Fibroblast of peridontal ligament (primary cell): ENCODE measurements around the gene BTNL8.
"Not testable (repeated sequence)": the region's sequence is repeated elsewhere in the genome, so short reads cannot be mapped to it uniquely, and the experiment has no call there.

Experiments used
- DNase-seq: peaks from one replicate; pipeline ENCODE4 v3.0.0-alpha.2; 2010; ENCODE audit errors: extremely low read depth

The BTNL8 gene

DNA sequence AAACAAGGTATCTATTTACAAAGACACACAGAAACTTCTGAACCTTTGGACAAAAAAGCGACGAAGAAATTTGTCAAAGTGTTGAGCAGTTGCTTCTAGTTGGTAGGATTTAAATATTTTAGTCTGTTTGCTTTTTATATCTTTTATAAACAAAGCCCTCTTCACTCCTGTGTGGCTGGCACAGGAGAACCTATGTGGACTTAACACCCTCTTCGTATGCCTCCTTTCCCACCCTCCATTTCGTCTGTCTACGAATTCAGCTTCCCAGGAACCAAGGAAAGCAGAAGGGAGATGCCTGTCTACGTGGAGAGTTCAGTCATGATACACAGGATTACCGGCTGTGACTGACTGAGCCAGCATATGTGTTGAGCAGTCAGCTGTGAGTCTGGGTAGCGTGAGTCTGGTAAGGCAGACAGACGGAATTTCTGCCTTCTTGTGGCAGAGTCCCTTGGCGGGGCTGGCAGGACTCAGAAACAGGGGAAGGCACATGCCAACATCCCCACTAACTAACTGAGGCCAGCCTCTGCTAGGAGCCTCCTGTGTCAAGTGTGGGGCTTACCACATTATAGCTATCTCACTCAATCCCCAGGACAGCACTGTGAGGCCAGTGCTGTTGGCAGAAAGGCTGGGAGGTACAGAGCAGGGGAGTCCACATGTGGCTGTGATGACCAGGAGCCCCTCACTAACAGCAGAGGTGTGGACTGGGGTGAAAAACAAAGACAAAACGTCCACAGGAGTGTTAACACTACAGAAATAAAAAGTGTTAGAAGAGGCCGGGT lies 24.0 kb upstream of the BTNL8 start:
- no peak for DNase-seq

DNA sequence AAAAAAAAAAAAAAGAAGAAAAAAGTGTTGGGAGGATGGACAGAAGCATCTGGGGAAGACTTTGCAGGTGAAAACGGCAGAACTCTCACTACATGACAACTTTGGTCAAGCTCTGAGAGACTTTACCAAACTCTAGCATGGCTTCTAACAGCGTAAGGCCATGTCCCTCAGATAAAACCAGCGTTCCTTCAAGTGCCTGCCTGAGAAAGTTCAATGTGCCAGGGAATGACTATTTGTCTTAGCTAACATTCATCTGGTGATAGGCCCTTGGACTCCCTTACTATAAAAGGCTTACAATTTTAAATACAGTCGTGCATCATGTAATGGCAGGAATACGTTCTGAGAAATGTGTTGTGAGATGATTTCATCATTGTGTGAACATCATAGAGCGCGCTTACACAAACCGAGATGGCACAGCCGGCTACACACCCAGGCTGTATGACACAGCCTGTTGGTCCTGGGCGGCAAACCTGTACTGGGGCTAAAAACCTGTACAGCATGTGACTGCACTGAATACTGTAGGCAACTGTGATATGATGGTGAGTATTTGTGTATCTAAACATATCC lies 23.0 kb upstream of the BTNL8 start:
- DNase-seq, result no peak

DNA sequence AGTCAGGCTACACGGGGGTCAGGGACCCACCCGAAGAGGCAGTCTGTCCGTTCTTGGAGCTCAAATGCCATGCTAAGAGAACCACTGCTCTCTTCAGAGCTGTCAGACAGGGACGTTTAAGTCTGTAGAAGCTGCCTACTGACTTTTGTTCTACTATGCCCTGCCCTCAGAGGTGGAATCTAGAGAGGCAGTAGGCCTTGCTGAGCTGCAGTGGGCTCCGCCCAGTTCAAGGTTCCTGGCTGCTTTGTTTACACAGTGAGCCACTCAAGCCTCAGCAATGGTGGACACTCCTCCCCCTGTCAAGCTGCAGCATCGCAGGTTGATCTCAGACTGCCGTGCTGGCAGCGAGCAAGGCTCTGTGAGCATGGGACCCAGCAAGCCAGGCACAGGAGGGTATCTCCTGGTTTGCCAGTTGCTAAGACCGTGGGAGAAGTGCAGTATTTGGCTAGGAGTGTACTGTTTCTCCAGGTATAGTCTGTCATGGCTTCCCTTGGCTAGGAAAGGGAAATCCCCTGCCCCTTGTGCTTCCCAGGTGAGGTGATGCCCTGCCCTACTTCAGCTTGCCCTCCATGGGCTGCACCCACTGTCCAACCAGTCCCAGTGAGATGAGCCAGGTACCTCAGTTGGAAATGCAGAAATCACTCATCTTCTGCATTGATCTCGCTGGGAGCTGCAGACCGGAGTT lies 13.0 kb upstream of the BTNL8 start:
- DNase-seq, result not testable (repeated sequence)

DNA sequence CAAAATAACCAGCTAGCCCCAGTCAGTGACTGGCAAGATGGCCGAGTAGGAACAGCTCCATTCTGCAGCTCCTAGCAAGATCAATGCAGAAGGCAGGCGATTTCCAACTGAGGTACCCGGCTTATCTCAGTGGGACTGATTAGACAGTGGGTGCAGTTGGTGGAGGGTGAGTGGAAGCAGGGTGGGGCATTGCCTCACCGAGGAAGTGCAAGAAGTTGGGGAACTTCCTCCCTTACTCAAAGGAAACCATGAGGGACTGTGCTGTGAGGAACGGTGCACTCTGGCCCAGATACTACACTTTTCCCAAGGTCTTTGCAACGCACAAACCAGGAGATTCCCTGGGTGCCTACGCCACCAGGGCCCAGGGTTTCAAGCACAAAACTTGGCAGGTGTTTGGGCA lies 9.6 kb upstream of the BTNL8 start:
- no peak for DNase-seq

DNA sequence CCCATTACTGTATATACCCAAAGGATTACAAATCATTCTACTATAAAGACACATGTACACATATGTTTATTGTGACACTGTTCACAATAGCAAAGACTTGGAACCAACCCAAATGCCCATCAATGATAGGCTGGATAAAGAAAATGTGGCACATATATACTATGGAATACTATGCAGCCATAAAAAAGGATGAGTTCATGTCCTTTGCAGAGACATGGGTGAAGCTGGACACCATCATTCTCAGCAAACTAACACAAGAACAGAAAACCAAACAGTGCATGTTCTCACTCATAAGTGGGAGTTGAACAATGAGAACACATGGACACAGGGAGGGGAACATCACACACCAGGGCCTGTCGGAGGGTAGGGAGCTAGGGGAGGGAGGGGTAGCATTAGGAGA lies 3.6 kb upstream of the BTNL8 start:
- not testable (repeated sequence) for DNase-seq

DNA sequence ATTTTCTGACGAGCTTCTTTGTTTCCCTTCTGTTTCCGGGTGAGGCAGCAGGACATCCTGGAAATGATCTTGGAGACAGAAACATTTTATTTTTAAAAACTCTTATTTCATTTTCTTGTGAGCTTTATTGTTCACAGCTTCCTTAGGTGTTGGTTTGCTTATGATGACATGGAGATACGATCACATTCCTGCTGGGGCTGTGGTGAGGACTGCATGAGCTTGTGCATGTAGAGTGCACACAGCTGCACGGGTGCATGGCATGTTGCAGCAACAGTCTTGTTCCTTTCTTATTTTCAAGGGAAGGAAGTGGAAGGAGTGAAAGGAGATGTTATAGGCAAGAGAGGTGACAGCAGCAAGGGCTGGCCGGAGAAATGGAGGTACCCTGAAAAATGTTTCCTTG lies 1.2 kb downstream of the BTNL8 start:
- no peak for DNase-seq

DNA sequence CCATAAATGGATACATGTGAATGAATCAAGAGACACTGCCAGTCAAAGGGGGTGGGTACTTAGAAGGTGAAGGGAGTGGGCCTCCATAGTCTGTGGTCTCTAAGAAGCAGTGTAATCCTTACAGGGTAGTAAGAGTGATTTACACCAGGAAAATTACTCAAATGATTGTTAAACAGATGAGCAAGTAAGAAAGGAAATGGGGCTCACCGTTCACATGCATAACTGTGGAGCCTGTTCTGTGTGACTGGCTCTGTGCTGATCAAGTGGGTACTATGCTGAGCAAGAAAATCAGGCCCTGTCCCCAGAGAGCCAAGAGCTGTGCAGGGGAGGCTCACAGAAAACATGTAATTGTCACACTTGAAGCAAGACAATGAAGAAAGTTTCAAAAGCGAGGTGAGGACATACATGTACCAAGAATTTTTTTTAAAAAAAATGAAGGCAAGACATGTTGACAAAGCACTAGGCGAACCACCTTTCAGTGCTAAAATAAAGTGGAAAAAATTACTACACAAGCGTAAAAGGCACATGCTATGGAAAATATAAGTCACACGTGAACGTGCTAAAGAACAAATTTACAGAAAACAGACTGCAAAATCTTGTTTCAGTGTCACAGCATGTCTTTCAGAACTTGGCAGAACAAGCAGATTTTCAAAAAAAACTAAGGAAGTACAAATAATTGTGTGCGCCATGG lies 2.5 kb downstream of the BTNL8 start:
- DNase-seq, result no peak

DNA sequence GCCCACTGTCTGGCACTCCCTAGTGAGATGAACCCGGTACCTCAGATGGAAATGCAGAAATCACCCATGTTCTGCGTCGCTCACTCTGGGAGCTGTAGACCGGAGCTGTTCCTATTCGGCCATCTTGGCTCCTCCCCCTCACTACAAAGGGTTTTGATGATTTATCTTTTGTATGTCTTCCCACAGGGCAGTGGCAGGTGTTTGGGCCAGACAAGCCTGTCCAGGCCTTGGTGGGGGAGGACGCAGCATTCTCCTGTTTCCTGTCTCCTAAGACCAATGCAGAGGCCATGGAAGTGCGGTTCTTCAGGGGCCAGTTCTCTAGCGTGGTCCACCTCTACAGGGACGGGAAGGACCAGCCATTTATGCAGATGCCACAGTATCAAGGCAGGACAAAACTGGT lies 9.4 kb downstream of the BTNL8 start:
- no peak for DNase-seq

DNA sequence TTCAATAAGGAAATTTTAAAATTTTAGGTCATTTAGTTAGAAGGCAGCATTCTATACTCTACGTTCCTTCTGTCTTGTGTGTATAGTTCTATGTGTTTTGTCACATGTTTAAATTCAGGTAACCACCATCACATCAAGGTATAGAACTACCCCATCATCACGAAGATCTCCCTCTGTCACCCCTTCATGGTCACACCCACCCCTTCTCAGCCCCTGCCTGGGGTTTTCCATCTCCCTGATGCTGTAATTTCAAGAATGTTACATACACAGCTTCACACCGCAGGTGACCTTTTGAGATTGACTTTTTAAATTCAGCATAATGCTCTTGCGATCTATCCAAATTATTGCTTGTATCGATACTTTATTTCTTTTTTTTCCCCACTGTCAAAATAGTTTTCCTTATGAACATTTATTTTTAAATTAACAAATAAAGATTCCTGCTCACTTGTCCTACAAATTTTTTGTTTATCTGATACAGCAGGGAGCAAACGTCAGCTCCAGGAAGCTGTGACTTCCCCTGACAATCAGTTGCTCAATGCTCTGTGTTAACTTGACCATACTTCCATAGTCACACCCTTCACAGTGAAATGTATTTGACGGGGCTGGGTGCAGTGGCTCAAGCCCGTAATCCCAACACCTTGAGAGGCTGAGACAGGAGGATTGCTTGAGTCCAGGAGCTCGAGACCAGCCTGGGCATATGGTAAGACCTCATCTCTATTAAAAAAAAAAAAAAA lies 10.2 kb downstream of the BTNL8 start:
- DNase-seq, result no peak

DNA sequence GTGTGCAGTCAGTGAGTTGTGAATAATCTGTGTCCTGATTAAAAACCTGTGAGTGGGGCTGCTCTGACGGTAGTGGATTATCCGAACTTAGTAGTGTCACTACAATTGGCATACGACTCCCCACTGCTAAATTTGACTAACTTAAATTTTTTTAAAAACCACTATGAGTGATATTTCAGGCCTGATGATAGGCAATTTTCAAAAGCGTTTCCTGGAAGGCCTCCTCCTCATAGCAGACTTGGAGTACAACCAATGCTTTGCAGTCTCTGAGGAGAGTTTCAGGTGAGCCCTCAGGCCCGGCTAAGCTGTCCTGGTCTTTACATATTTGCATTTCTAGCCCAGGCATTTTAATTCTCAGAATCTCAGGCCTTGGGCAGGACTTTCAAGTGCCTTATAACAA lies 10.8 kb downstream of the BTNL8 start:
- DNase-seq, result no peak

DNA sequence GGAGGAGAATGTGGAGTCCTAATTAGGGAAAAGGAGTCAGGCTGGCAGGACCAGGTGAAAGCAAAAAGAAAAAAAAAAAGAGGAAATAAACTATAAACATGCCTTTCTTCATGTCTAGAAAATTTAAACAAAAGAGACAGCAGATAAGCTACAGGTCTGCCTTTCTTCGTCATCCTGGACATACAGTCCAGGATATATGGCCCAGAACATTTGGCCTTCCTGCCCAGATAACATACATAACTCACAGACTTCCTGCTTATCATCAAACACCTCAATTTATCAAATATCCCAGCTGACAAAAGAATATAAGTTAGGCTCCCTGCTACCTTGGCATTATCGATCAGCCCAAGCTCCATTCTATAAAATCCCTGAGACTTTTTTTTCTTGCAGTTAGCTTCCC lies 11.2 kb downstream of the BTNL8 start:
- DNase-seq, result no peak

DNA sequence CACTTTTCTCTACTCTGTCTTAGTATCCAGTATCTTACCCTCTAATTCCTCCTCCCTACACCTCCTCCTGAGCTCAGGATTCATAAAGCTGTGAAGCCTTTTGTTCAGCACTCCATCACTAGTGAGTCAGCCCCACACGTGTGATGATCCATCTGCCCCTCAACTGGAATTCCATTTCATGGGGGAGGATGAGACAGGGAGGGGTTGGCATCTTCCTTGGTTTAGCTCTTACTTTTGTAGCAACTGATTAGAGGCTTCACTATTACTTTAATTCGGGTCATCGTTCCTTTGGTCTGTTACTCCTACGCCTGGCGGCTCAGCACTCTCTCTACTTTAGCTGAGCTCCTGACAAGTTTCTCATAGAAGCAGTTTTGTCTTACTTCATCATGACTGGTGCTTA lies 11.8 kb downstream of the BTNL8 start:
- DNase-seq, result no peak

DNA sequence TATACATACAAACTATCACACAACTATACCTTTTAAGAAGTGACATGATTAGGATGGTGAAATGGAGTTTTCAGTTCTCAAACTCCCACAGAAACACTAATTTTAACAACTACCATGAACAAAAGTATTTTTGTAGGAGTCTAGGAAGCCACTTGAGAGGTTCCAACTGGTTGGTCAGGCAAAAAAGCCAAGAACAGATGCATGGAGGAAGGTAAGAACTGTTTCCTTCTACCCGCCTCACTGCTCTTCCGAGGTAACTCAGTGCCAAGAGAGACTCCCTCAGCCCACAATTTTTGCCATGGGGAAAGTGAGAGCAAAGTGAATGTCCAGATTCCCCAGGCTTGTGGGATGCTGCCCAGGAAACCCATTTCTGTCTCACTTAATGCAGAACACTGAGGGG lies 15.7 kb downstream of the BTNL8 start:
- no peak for DNase-seq

DNA sequence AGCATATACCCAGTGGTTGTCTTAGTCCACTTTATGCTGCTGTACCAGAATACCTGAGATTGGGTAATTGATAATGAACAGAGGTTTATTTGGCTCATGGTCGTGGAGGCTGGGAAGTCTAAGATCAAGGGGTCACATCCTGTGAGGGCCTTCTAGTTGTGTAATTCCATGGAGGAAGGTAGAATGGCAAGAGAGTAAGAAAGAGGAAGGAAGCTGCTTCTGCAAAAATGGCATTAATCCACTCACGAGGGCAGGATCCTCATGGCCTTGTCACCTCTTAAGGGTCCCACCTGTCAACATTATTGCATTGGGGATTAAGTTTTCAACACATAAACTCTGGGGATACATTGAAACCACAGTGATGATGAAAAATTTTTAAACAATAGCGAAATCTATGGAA lies 17.0 kb downstream of the BTNL8 start:
- no peak for DNase-seq

DNA sequence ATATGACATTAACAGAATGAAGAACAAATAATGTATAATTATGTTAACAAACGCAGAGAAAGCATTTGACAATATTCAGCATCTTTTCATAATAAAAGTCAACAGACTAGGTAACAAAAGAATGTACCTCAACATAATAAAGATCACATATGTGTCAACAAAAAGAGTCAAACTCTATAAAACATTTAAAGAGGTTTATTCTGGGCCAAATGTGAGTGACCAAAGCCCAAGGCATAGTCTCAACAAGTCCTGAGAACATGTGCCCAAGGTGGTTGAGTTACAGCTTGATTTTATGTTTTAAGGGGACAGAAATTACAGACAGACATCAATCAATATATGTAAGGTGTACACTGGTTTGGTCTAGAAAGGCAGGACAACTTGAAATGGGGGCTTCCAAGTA lies 19.4 kb downstream of the BTNL8 start:
- no peak for DNase-seq

DNA sequence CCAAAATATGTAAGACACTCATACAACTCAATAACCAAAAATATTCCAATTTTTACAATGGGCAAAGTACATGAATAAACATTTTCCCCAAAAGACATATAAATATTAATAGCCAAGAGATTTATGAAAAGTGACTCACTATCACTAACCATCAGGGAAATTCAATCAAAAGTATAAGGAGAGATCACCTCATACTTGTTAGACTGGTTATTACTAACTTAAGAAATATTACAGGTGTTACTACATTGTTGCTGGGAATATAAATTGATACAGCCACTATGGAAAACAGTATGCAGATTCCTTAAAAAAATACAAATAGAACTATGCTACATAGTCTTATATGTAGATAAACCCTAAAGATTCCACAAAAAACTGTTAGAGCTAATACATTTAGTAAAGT lies 21.8 kb downstream of the BTNL8 start:
- DNase-seq, result no peak

DNA sequence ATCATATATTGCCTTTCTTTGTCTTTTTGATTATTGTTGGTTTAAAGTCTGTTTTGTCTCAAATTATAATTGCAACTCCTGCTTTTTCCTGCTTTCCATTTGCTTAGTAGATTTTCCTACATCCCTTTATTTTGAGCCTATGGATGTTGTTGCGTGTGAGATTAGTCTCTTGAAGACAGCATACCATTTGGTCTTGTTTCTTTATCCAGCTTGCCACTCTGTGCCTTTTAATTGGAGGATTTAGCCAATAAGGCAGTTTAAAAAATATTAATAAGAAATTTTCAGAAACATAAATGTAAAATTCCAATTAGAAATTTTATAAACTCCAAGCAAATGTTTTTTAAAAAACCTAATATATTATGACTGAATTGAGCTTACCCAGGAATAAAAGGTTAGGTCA lies 24.0 kb downstream of the BTNL8 start:
- no peak for DNase-seq

DNA sequence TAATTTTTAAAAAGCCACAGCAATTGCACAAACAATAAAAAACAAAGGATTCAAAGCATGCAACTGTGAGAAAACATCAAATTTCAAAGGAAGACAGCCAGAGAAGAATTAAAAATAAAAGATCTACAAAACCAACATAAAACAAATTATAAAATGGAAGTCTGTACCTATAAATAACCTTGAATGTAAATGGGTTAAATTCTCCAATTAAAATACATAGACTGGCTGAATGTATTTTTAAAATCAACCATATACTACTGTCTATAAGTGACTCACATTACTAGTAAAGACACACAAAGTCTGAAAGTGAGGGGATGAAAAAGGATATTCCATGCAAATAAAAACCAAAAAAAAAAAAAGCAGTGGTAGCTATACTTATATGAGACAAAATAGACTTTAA lies 33.7 kb downstream of the BTNL8 start:
- no peak for DNase-seq

DNA sequence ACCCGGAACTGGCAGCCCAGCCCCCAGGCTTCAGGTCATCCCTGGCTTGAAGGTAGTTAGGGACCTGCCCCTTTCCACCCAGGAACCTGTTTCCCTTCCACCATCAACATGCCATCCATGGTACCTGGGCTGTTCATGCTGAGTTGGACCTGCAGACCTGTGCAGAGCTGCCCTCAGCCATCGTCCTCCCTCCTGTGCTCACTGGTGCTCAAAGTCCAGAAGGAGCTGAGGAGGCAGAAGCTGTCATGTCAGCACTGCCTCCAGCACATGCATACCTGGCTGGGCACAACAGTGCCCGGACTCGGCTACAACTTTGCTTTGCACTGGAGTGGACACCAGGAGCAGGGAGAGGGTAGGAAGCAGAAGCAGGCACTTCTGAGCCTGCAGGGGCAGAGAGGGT lies 36.2 kb downstream of the BTNL8 start:
- no peak for DNase-seq

DNA sequence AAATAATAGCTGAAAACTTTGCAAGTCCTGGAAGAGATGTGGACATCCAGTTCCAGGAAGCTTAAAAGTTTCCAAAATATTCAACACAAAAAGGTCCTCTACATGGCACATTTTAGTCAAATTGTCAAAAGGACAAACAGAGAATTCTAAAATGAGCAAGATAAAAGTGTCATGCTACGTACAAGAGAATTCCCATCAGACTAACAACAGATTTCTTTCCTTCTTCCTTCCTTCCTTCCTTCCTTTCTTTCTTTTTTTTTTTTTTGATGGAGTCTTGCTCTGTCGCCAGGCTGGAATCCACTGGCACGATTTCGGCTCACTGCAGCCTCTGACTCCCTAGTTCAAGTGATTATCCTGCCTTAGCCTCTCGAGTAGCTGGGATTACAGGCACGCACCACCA lies 39.3 kb downstream of the BTNL8 start:
- DNase-seq, result no peak

DNA sequence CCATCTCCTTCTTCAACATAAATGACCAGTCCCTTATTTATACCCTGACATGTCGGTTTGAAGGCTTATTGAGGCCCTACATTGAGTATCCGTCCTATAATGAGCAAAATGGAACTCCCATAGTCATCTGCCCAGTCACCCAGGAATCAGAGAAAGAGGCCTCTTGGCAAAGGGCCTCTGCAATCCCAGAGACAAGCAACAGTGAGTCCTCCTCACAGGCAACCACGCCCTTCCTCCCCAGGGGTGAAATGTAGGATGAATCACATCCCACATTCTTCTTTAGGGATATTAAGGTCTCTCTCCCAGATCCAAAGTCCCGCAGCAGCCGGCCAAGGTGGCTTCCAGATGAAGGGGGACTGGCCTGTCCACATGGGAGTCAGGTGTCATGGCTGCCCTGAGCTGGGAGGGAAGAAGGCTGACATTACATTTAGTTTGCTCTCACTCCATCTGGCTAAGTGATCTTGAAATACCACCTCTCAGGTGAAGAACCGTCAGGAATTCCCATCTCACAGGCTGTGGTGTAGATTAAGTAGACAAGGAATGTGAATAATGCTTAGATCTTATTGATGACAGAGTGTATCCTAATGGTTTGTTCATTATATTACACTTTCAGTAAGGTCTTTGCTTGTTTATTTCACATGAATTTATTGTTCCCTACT lies 51.5 kb downstream of the BTNL8 start:
- DNase-seq, result no peak

DNA sequence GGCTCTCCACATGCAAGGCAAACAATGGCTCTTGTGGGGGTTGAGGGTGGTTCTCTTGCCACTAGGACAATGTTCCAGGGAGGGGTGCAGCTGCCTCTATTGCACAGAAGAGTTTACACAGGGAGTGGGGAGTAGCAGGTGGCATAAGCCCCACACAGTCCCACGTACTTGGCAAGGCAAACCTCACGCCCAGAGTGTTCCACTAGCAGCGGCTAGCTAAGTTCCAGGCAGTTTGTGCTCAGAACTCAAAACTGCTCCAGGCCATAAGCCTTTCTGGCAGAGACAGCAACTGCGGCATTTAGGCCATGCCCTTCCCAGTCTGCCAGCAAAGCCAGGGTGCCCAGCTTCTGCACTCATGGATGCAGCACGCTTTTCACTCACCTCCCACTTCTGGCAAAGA lies 60.7 kb downstream of the BTNL8 start:
- DNase-seq, result no peak
